Measurements from ENCODE around the gene TMEM41B. TPM values are rescaled to one million over a fixed set of nuclear protein-coding genes. Genes with fewer than 3 reads are reported as not detected.
A peak's percentile ranks its signal among the peaks of the same experiment; 100 is the strongest.
"Not testable (repeated sequence)": the region's sequence is repeated elsewhere in the genome, so short reads cannot be mapped to it uniquely, and the experiment has no call there.

The TMEM41B gene
- total RNA-seq, 2 donors from 2014 or later: 19.1 to 34.8 TPM

- Histone ChIP-seq H3K4me3 (no peak overlapping the region), H3K36me3 (no peaks in the 10 kb centered on the region), H3K4me1 (ENCODE audit: control insufficient read depth in 1 of 2, low read depth in 2 of 2) (peaks cover 20 to 26% of the 10 kb centered on the region in 2 donors), H3K9me3 (no peaks in the 10 kb centered on the region), H3K27me3 (replicated peaks; ENCODE audit: insufficient read depth) (no peaks in the 10 kb centered on the region), H3K27ac (no peak overlapping the region)
- DNase-seq (ENCODE audit: low spot score): no peak
- no peak for ATAC-seq (ENCODE audit: insufficient number of reproducible peaks, low FRiP score, low read depth)
- no peak for TF ChIP-seq CTCF (IDR thresholded peaks at IDR 0.05)
These were observed 64.2 kb downstream of the TMEM41B start for GRCh38 chr11:9250139-9250582.

- Histone ChIP-seq H3K4me1 (ENCODE audit: control insufficient read depth in 1 of 2, low read depth in 2 of 2) (peaks cover 20 to 26% of the 10 kb centered on the region in 2 donors), H3K9me3 (no peaks in the 10 kb centered on the region), H3K27me3 (replicated peaks; ENCODE audit: insufficient read depth) (no peaks in the 10 kb centered on the region), H3K36me3 (no peaks in the 10 kb centered on the region), H3K27ac (no peak overlapping the region), H3K4me3 (no peak overlapping the region)
- no peak for DNase-seq (ENCODE audit: low spot score)
- TF ChIP-seq CTCF (IDR thresholded peaks at IDR 0.05): no peak
- ATAC-seq (ENCODE audit: insufficient number of reproducible peaks, low FRiP score, low read depth): no peak
These were observed 65.1 kb downstream of the TMEM41B start for GRCh38 chr11:9249252-9249651.

GRCh38 chr11:9247863-9248262 lies 66.5 kb downstream of the TMEM41B start:
- Histone ChIP-seq H3K4me3 (no peak overlapping the region), H3K27me3 (replicated peaks; ENCODE audit: insufficient read depth) (no peaks in the 10 kb centered on the region), H3K9me3 (no peaks in the 10 kb centered on the region), H3K4me1 (ENCODE audit: control insufficient read depth in 1 of 2, low read depth in 2 of 2) (peaks cover 14 to 18% of the 10 kb centered on the region in 2 donors), H3K27ac (no peak overlapping the region), H3K36me3 (no peaks in the 10 kb centered on the region)
- ATAC-seq (ENCODE audit: insufficient number of reproducible peaks, low FRiP score, low read depth) (no peak), DNase-seq (ENCODE audit: low spot score) (no peak)
- TF ChIP-seq CTCF (IDR thresholded peaks at IDR 0.05): no peak

GRCh38 chr11:9236242-9236641 lies 78.2 kb downstream of the TMEM41B start:
- not testable (repeated sequence) for ATAC-seq (ENCODE audit: insufficient number of reproducible peaks, low FRiP score, low read depth); H3K27me3 ChIP-seq (replicated peaks; ENCODE audit: insufficient read depth); DNase-seq (ENCODE audit: low spot score); H3K4me3 ChIP-seq; H3K36me3 ChIP-seq; H3K9me3 ChIP-seq; H3K27ac ChIP-seq
- peaks cover 12 to 19% of the 10 kb centered on the region in 2 donors for H3K4me1 ChIP-seq (ENCODE audit: control insufficient read depth in 1 of 2, low read depth in 2 of 2)

- H3K27ac ChIP-seq: no peak overlapping the region
- ATAC-seq (ENCODE audit: insufficient number of reproducible peaks, low FRiP score, low read depth) (no peak), DNase-seq (ENCODE audit: low spot score) (no peak)
- no peak for TF ChIP-seq CTCF (IDR thresholded peaks at IDR 0.05)
- no peaks in the 10 kb centered on the region for H3K36me3 ChIP-seq
- no peaks in the 10 kb centered on the region for H3K9me3 ChIP-seq
- H3K4me1 ChIP-seq (ENCODE audit: control insufficient read depth in 1 of 2, low read depth in 2 of 2): peaks cover 14 to 35% of the 10 kb centered on the region in 2 donors
- H3K4me3 ChIP-seq: no peak overlapping the region
- no peaks in the 10 kb centered on the region for H3K27me3 ChIP-seq (replicated peaks; ENCODE audit: insufficient read depth)
These were observed 81.9 kb downstream of the TMEM41B start for GRCh38 chr11:9232482-9232881.

- no peak for TF ChIP-seq CTCF (IDR thresholded peaks at IDR 0.05)
- H3K36me3 ChIP-seq: no peaks in the 10 kb centered on the region
- H3K9me3 ChIP-seq: no peaks in the 10 kb centered on the region
- H3K4me3 ChIP-seq: peak overlapping the region; percentile 63
- H3K4me1 ChIP-seq (ENCODE audit: control insufficient read depth in 1 of 2, low read depth in 2 of 2): peaks cover 14 to 35% of the 10 kb centered on the region in 2 donors
- DNase-seq (ENCODE audit: low spot score) (no peak), ATAC-seq (ENCODE audit: insufficient number of reproducible peaks, low FRiP score, low read depth) (no peak)
- H3K27me3 ChIP-seq (replicated peaks; ENCODE audit: insufficient read depth): no peaks in the 10 kb centered on the region
- H3K27ac ChIP-seq: peak overlapping the region; percentile 35 to 57
These were observed 82.6 kb downstream of the TMEM41B start for GRCh38 chr11:9231848-9232177.
